Activated T-cell treated with anti-CD3 and anti-CD28 coated beads for 1 hour (primary cell): ENCODE measurements around the gene VENTX.

Experiments
- DNase-seq: peaks from one replicate; pipeline ENCODE4 v3.0.0-alpha.2; 2020; ENCODE audit warnings: low read depth

The VENTX gene

GRCh38 chr10:133237588-133238465 is at the start of gene VENTX:
VENTX (plus strand) TSS chr10:133237855; CDS start chr10:133237915, 60 bp downstream.
- DNase-seq: no peak

- DNase-seq: no peak
Measured at GRCh38 chr10:133187906-133188681, 49.6 kb upstream of the VENTX start.

GRCh38 chr10:133189256-133189655 is 48.4 kb upstream of the VENTX start:
- DNase-seq: no peak

- no peak for DNase-seq
Measured at GRCh38 chr10:133189726-133190125, 47.9 kb upstream of the VENTX start.

GRCh38 chr10:133190225-133190624 is 47.4 kb upstream of the VENTX start:
- no peak for DNase-seq

GRCh38 chr10:133191651-133192050 is 46.0 kb upstream of the VENTX start:
- no peak for DNase-seq

GRCh38 chr10:133194151-133194550 is 43.5 kb upstream of the VENTX start:
- DNase-seq: no peak

GRCh38 chr10:133195096-133195495 is 42.6 kb upstream of the VENTX start:
- DNase-seq: no peak

- no peak for DNase-seq
Measured at GRCh38 chr10:133195611-133196010, 42.0 kb upstream of the VENTX start.

- DNase-seq: no peak
Measured at GRCh38 chr10:133196221-133196915, 41.3 kb upstream of the VENTX start.

GRCh38 chr10:133196936-133197758 is 40.5 kb upstream of the VENTX start:
- no peak for DNase-seq

- DNase-seq: no peak
Measured at GRCh38 chr10:133197786-133198185, 39.9 kb upstream of the VENTX start.

GRCh38 chr10:133198206-133198605 is 39.4 kb upstream of the VENTX start:
- DNase-seq: no peak

- no peak for DNase-seq
Measured at GRCh38 chr10:133198621-133199487, 38.8 kb upstream of the VENTX start.

GRCh38 chr10:133199488-133199885 is 38.2 kb upstream of the VENTX start:
- no peak for DNase-seq

- DNase-seq: no peak
Measured at GRCh38 chr10:133199992-133200611, 37.6 kb upstream of the VENTX start.

GRCh38 chr10:133200621-133201031 is 37.0 kb upstream of the VENTX start:
- no peak for DNase-seq

- no peak for DNase-seq
Measured at GRCh38 chr10:133201151-133201947, 36.3 kb upstream of the VENTX start.
